H54 (cell line): Measurements from ENCODE around the gene PRTFDC1.
"Not testable (repeated sequence)": the region's sequence is repeated elsewhere in the genome, so short reads cannot be mapped to it uniquely, and the experiment has no call there.

Source experiments
- DNase-seq: peaks from one replicate; pipeline ENCODE4 v3.0.0; 2011; ENCODE audit warnings: low spot score, mixed read lengths; ENCODE audit not compliant: insufficient read length
- FAIRE-seq: peaks from 3 replicates; lab custom pipeline; 2011; peaks lifted over from hg19 to GRCh38; lab: Jason Lieb, UNC
- POLR2A ChIP-seq: IDR thresholded peaks from 2 replicates; pipeline ENCODE4 v1.6.1; 2011; ENCODE audit warnings: low read depth, mild to moderate bottlenecking, low read length

Gene PRTFDC1

GRCh38 chr10:24850727-24851296 lies 101.6 kb downstream of the PRTFDC1 start:
- DNase-seq (no peak), FAIRE-seq (no peak)
- TF ChIP-seq POLR2A = no peak

DNA sequence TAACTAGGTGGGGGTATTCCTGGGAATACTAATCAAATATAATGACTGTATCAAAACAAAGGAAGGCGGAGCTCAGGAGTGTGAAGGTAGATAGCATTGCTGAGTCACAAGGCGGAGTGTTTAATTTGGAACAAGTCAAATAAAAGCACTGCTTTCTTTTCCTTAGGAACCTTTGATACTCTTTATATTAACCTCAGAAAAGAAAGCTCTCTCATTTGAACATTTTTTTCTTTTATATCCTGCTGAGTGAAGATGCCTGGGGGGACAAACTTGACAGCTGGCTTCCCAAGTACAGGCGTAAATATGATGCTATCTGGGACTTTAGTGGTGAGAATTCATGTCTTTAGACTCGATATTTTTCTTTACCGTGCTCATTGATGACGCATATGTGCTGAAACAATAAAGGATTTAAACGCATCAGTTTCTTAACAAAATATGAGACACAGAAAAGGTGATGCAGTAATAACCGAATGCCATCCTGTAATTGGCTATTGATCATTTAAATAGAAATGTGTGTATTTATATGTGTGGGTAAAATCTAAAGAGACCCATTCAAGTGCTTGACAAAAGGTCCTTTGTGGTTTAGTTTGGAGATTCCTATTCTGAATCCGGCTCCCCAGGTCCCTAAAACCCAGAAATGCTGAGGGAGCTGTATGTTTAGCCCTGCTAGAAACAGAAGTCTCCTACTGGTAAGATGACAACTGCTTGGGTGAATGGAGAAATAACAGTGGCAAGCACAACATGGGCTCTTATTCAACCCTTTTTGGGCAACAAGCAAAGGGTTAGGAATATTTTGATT lies 102.7 kb downstream of the PRTFDC1 start:
- no peak for FAIRE-seq
- no peak for TF ChIP-seq POLR2A
- no peak for DNase-seq

DNA sequence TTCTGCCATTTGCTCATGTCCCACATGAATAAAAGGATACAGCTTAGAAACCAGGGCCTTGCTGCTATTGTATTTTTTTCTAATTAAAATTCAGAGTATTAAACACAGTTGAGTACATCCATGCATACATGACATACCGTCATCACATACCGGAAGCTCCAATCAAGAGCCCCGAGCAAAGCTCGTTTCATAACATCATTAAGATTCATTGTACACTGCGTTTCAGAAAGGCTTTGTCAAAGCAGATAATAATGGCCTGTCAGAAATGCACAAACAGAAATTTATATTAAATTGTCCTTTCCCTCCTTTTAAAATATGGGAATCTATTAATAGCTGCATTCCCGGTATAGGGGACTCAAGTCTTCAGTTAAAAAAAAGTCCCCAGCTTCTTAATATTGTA lies 103.4 kb downstream of the PRTFDC1 start:
- DNase-seq = no peak
- TF ChIP-seq POLR2A = no peak
- FAIRE-seq = no peak

DNA sequence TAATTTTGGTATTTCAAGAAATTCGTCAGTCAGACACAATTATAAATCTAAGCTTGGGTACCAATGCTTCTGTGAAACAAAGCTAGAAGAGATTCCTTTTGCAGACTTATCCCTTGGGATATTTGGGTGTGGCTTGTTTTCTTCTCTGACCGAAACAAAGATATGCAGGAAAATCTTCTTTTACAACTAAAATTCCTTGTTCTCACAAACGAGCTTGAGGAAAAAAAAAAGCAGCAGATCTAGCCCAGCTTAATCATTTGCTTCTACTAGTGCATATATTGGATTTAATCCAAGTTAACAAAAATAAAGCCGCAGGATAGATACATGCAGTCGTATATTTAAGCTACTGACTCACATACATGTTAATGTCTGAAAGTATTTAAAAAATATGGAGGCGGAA lies 104.2 kb downstream of the PRTFDC1 start:
- FAIRE-seq (no peak), DNase-seq (no peak)
- no peak for TF ChIP-seq POLR2A

DNA sequence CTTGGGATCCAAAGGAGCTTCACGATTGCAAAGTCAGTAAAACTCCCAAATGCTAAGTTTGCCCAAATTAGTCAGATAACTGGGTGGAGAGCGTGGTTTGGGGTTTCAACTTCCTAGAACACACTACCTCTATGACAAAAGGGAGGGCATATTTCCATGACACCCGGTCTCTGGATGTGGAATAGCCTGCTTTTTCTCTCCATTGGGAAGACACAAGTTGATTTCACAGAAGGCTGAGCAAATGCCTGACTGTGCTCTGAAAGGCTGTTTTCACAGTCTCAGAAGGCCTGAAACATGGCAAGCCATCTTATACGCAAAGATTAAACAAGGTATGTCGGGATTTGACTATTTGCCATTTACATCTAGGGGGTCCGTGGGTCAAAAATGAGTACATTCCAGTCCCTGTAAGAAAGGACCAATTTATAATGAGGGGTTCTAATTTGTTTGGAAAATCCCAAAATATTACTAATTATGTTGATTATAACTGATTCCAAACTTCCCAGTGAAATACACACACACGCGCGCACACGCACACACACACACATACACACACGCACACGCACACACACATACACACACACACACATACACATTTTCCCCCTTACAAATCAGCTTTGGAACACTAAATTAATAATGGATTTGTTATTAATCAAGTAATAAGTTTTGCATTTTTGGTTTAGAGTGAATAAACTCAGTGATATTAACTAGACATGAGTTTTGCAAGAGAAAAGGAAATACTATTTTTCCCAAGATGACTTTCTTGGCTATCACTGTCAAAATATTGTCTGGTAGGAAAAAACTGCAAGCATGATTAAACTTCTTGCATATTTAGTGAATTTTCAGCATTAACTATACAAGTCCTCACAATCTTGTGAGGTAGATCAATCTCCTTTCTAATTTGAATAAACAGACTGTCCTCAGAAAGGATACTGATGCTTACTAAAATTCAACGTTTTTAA lies 105.0 kb downstream of the PRTFDC1 start:
- TF ChIP-seq POLR2A = no peak
- FAIRE-seq = no peak
- no peak for DNase-seq

DNA sequence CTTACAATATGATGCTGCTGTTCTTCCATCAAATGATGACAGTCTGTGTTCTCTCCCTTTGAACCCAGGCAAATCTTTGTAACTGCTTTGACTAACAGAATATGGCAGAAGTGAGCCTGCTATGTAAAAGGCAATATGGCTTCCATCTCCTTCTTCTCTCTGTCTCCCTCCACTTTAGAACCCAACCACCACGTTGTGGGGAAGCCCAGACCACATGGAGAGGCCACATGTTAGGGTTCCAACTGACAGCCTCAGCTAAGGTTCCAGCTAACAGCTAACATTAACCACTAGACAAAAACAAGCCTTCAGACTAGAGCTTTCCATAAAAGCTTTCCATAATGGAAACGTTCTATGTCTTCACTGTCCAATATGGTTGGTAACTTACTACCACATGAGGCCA lies 107.7 kb downstream of the PRTFDC1 start:
- TF ChIP-seq POLR2A = no peak
- no peak for DNase-seq
- no peak for FAIRE-seq

GRCh38 chr10:24843256-24843655 lies 109.2 kb downstream of the PRTFDC1 start:
- no peak for TF ChIP-seq POLR2A
- DNase-seq (no peak), FAIRE-seq (no peak)

GRCh38 chr10:24842856-24843255 lies 109.5 kb downstream of the PRTFDC1 start:
- no peak for TF ChIP-seq POLR2A
- FAIRE-seq = no peak
- DNase-seq = no peak

DNA sequence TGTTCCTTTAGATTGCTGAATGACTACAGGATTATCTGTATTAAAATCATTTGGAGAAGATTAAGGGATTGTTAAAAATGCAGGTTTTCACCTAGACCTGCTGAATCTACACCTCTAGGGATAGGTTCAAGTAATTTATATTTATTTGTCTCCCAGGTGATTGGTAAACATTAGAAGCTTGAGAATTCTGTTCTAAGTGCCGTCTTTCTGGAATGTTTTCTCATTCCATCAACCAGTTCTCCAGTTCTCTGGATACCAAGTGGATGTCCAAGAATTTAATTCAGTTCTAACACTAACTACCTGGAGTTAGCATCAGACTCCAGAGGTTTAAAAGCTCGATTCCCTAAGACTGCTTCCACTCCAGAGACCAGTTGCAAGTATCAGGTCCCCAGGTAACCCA lies 110.9 kb downstream of the PRTFDC1 start:
- FAIRE-seq = no peak
- TF ChIP-seq POLR2A = no peak
- DNase-seq = no peak

GRCh38 chr10:24840784-24841183 lies 111.6 kb downstream of the PRTFDC1 start:
- FAIRE-seq = no peak
- no peak for TF ChIP-seq POLR2A

GRCh38 chr10:24837781-24838180 lies 114.6 kb downstream of the PRTFDC1 start:
- peak; percentile 36 for FAIRE-seq
- not testable (repeated sequence) for DNase-seq

More at GRCh38 chr10:24840784-24841183, 111.6 kb downstream of the PRTFDC1 start:
- no peak for DNase-seq

- no peak for TF ChIP-seq POLR2A
- DNase-seq (no peak), FAIRE-seq (no peak)
These were observed 117.5 kb downstream of the PRTFDC1 start for GRCh38 chr10:24834869-24835268.

DNA sequence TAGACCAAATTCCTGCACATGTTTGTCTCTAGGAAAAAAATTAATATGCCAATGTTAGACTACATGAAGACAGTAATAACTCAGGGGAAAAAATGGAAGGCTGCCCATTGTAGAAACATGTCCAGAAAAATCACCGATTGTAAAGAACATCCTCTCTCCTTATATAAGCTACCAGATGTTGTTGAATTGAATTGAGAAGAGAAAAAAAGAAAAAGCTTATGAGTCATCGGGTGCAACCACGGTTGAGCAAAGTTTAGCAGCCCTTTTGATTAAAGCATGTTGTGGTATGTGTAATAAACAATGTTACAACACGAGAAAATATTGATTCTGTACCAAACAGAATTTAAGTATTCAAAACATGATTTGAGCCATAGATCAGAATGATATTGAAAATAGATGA lies 126.4 kb downstream of the PRTFDC1 start:
- DNase-seq = no peak
- FAIRE-seq = peak; percentile 93
- TF ChIP-seq POLR2A = no peak

DNA sequence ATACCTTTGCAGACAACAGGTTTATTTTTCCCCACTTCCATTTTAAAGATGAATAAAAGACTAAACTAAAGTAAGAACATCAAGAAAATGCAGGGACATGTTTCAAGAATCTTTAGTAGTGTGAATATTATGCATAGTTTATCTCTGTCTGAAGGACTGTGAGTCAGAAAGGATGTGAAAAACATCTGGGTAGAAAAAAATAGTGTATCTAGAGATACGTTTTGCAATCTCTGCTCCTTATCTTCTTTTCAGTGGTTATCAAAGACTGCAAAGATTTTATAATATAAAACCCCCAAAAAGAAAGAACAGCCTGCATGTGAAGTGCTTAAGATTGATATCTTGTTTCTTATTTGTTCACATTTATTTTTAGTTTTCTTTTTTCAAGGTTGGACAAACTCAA lies 126.9 kb downstream of the PRTFDC1 start:
- no peak for TF ChIP-seq POLR2A
- FAIRE-seq = no peak
- no peak for DNase-seq
